Mucosa of gallbladder (tissue), 1 donor: ENCODE data around the gene PCBD2. TPM values are rescaled to one million over a fixed set of nuclear protein-coding genes. Genes with fewer than 3 reads are reported as not detected.
A peak's percentile ranks its signal among the peaks of the same experiment; 100 is the strongest.
"Not testable (repeated sequence)": the region's sequence is repeated elsewhere in the genome, so short reads cannot be mapped to it uniquely, and the experiment has no call there.

Source experiments
- DNase-seq: peaks from one replicate; pipeline ENCODE4 v3.0.0-alpha.2; 2020; ENCODE audit warnings: low spot score
- total RNA-seq: library from RNA; stranded (reverse); gene quantifications from one replicate; pipeline ENCODE4 v1.2.1, GENCODE V29; 2021
- donor health status: DM: no; HTN: no; CAD: no.

PCBD2 gene
- total RNA-seq, 1 donor from 2014 or later, result 11.4 TPM

GRCh38 chr5:134905246-134905996 lies 490 bp downstream of the PCBD2 start:
- peak; percentile 61 for DNase-seq

- no peak for DNase-seq
Observed at GRCh38 chr5:134906811-134907210, 1.9 kb downstream of the PCBD2 start.

- DNase-seq, result not testable (repeated sequence)
Observed at GRCh38 chr5:134910752-134911151, 5.8 kb downstream of the PCBD2 start.

- DNase-seq, result no peak
Observed at GRCh38 chr5:134911285-134912206, 6.6 kb downstream of the PCBD2 start.

GRCh38 chr5:134913254-134913653 lies 8.3 kb downstream of the PCBD2 start:
- DNase-seq, result no peak

- no peak for DNase-seq
Observed at GRCh38 chr5:134913795-134914194, 8.9 kb downstream of the PCBD2 start.

GRCh38 chr5:134917070-134917815 lies 12.3 kb downstream of the PCBD2 start:
- no peak for DNase-seq

GRCh38 chr5:134918861-134919260 lies 13.9 kb downstream of the PCBD2 start:
- no peak for DNase-seq

GRCh38 chr5:134920848-134921575 lies 16.1 kb downstream of the PCBD2 start:
- no peak for DNase-seq

- no peak for DNase-seq
Observed at GRCh38 chr5:134932508-134932907, 27.6 kb downstream of the PCBD2 start.

DNA sequence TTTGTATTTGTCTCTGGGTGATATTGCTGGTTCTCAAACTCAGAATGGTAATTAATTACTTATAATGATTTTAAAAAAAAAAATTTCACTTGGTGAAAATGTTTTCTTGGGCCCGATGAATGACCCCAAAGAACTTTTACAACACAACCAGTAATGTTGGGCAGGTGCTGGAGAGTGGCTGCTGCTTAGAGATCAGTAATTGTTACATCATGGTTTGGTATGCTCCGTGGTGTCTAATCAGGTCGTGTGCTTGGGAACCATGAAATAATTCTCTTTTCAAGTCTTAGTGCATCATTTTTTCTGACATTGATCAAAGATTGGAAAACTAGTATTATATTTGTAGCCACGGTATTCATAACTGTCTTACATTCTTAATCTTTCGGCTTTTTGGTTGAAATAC lies 29.3 kb downstream of the PCBD2 start:
- no peak for DNase-seq

GRCh38 chr5:134935711-134936602 lies 31.0 kb downstream of the PCBD2 start:
- DNase-seq, result no peak

- no peak for DNase-seq
Observed at GRCh38 chr5:134937526-134937925, 32.6 kb downstream of the PCBD2 start.

GRCh38 chr5:134938030-134938429 lies 33.1 kb downstream of the PCBD2 start:
- DNase-seq, result no peak

DNA sequence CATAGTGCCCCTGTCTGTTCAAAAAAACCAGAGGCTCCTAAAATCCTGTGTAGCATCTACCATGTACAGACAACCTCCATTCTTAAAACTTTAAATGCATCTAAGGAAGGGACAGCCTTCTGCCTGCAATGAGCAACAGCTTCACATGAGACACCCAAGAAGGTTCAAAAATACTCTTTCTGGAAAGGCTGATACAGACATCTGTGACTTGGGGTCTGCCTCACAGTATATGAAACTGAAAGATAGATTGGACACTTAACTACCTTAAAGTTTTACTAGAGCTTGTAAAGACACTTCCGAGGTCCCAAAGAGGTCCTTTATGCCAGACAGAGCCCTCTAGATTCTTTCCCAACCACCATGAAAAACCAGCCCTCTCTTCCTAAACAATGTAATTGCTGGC lies 34.6 kb downstream of the PCBD2 start:
- DNase-seq, result no peak

DNA sequence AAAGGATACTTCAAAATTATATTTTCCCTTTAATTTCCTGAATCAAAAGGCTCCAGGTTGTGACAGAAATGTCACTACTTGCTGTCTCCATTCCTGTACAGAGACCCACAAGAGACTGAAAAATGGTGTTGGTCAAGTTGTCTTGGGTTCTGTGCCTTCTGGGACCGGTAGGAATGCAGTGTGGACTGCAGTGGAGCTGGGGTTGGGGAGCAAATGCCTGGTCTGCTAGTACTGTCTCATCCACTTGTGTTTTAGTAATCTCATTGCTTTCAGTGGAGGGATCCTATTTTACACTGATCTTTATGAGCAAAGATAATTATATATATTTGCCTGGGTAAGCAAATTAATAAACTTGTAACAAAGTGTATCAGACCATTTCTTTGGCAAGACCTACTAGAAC lies 38.6 kb downstream of the PCBD2 start:
- DNase-seq, result no peak

- DNase-seq, result no peak
Observed at GRCh38 chr5:134944630-134945029, 39.7 kb downstream of the PCBD2 start.

DNA sequence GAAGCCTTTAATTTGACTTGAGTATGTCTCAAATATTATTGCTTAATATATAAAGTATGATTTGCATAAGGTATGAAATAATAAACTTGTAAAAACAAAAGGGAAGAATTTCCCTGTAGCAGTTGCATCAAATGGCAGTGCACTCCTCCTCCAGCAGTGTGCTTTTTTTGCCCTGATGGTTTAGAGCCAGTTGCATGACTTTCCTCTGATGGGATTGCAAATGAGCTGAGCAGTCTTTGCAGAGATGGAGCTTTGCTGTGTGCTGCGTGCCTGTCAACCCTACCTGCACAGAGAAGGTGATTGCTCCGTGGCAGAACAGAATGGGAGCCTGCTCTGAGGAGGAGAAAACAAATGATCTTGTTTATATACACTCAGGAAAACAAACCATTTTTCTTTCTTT lies 40.1 kb downstream of the PCBD2 start:
- no peak for DNase-seq

DNA sequence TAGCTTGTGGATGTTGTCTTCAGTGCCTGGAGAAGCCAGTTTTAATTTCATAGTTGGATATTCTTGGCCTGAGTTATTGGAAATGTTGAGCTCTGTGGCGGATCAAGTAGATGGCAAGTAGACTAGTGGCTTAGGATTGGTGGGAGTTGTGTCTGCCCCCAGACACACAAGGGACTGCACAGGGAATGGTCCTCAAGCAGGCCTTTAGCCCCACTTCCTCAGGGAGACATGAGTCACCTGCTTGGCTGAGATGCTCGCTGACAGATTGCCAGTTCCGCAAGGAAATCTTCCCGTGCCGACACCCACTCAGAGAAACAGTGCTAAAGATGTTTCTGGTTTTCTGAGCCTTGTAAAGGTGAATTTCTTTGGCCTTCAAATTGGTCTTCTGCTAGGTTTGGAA lies 44.0 kb downstream of the PCBD2 start:
- DNase-seq, result no peak

- DNase-seq, result no peak
Observed at GRCh38 chr5:134949316-134949715, 44.4 kb downstream of the PCBD2 start.
